ENCODE measurements around the gene SYDE1.

Gene SYDE1

GRCh38 chr19:15129856-15130585 lies 22.8 kb downstream of the SYDE1 start:
- peaks cover 13% of the 10 kb centered on the region for H3K4me1 Mint-ChIP-seq
- H3K4me3 Mint-ChIP-seq = no peak overlapping the region
- H3K27ac Mint-ChIP-seq = no peak overlapping the region
- H3K36me3 Mint-ChIP-seq = peaks cover 10% of the 10 kb centered on the region
- no peaks in the 10 kb centered on the region for H3K9me3 Mint-ChIP-seq
- no peak for ATAC-seq
- no peak for DNase-seq (ENCODE audit: low spot score in 2 of 2)

- H3K4me1 Mint-ChIP-seq = no peaks in the 10 kb centered on the region
- ATAC-seq (no peak), DNase-seq (ENCODE audit: low spot score in 2 of 2) (no peak)
- H3K4me3 Mint-ChIP-seq = no peak overlapping the region
- H3K27ac Mint-ChIP-seq = no peak overlapping the region
- no peaks in the 10 kb centered on the region for H3K36me3 Mint-ChIP-seq
- H3K9me3 Mint-ChIP-seq = no peaks in the 10 kb centered on the region
These were observed 29.2 kb downstream of the SYDE1 start for GRCh38 chr19:15136234-15136954.

- Mint-ChIP-seq H3K27ac (no peak overlapping the region), H3K36me3 (no peaks in the 10 kb centered on the region), H3K4me1 (no peaks in the 10 kb centered on the region), H3K4me3 (no peak overlapping the region), H3K9me3 (no peaks in the 10 kb centered on the region)
- ATAC-seq (no peak), DNase-seq (ENCODE audit: low spot score in 2 of 2) (no peak)
These were observed 30.6 kb downstream of the SYDE1 start for GRCh38 chr19:15137777-15138176.

GRCh38 chr19:15138427-15138826 lies 31.2 kb downstream of the SYDE1 start:
- H3K27ac Mint-ChIP-seq = no peak overlapping the region
- no peaks in the 10 kb centered on the region for H3K9me3 Mint-ChIP-seq
- H3K4me1 Mint-ChIP-seq = no peaks in the 10 kb centered on the region
- ATAC-seq (no peak), DNase-seq (ENCODE audit: low spot score in 2 of 2) (no peak)
- H3K4me3 Mint-ChIP-seq = no peak overlapping the region
- no peaks in the 10 kb centered on the region for H3K36me3 Mint-ChIP-seq

GRCh38 chr19:15141143-15141542 lies 33.9 kb downstream of the SYDE1 start:
- no peaks in the 10 kb centered on the region for H3K4me1 Mint-ChIP-seq
- no peak for ATAC-seq
- H3K9me3 Mint-ChIP-seq = no peaks in the 10 kb centered on the region
- no peak overlapping the region for H3K27ac Mint-ChIP-seq
- no peak overlapping the region for H3K4me3 Mint-ChIP-seq
- no peak for DNase-seq (ENCODE audit: low spot score in 2 of 2)
- H3K36me3 Mint-ChIP-seq = no peaks in the 10 kb centered on the region

GRCh38 chr19:15142313-15142712 lies 35.1 kb downstream of the SYDE1 start:
- DNase-seq (ENCODE audit: low spot score in 2 of 2) = no peak
- no peak for ATAC-seq
- Mint-ChIP-seq H3K9me3 (no peaks in the 10 kb centered on the region), H3K27ac (no peak overlapping the region), H3K4me3 (no peak overlapping the region), H3K4me1 (no peaks in the 10 kb centered on the region), H3K36me3 (no peaks in the 10 kb centered on the region)

GRCh38 chr19:15144046-15144646 lies 36.9 kb downstream of the SYDE1 start:
- Mint-ChIP-seq H3K27ac (no peak overlapping the region), H3K9me3 (no peaks in the 10 kb centered on the region), H3K4me1 (no peaks in the 10 kb centered on the region), H3K36me3 (no peaks in the 10 kb centered on the region), H3K4me3 (no peak overlapping the region)
- no peak for DNase-seq (ENCODE audit: low spot score in 2 of 2)
- no peak for ATAC-seq

- DNase-seq (ENCODE audit: low spot score in 2 of 2) (no peak), ATAC-seq (no peak)
- Mint-ChIP-seq H3K36me3 (no peaks in the 10 kb centered on the region), H3K9me3 (no peaks in the 10 kb centered on the region), H3K4me1 (peaks cover 6% of the 10 kb centered on the region), H3K27ac (no peak overlapping the region), H3K4me3 (no peak overlapping the region)
These were observed 39.9 kb downstream of the SYDE1 start for GRCh38 chr19:15147090-15147489.

GRCh38 chr19:15149737-15150136 lies 42.5 kb downstream of the SYDE1 start:
- ATAC-seq (no peak), DNase-seq (ENCODE audit: low spot score in 2 of 2) (no peak)
- Mint-ChIP-seq H3K4me3 (no peak overlapping the region), H3K36me3 (no peaks in the 10 kb centered on the region), H3K9me3 (no peaks in the 10 kb centered on the region), H3K27ac (no peak overlapping the region), H3K4me1 (peaks cover 6% of the 10 kb centered on the region)

GRCh38 chr19:15154002-15154612 lies 46.9 kb downstream of the SYDE1 start:
- DNase-seq (ENCODE audit: low spot score in 2 of 2) (peak in 1 of 2 donors; percentile 58), ATAC-seq (peak; percentile 49)
- peaks cover 6% of the 10 kb centered on the region for H3K4me1 Mint-ChIP-seq
- H3K27ac Mint-ChIP-seq = no peak overlapping the region
- no peak overlapping the region for H3K4me3 Mint-ChIP-seq
- no peaks in the 10 kb centered on the region for H3K36me3 Mint-ChIP-seq
- no peaks in the 10 kb centered on the region for H3K9me3 Mint-ChIP-seq

- ATAC-seq (no peak), DNase-seq (ENCODE audit: low spot score in 2 of 2) (no peak)
- Mint-ChIP-seq H3K4me1 (peaks cover 5% of the 10 kb centered on the region), H3K36me3 (no peaks in the 10 kb centered on the region), H3K9me3 (no peaks in the 10 kb centered on the region), H3K27ac (no peak overlapping the region), H3K4me3 (no peak overlapping the region)
These were observed 48.1 kb downstream of the SYDE1 start for GRCh38 chr19:15155296-15155695.

- no peak overlapping the region for H3K27ac Mint-ChIP-seq
- no peaks in the 10 kb centered on the region for H3K36me3 Mint-ChIP-seq
- no peaks in the 10 kb centered on the region for H3K4me1 Mint-ChIP-seq
These were observed 49.2 kb downstream of the SYDE1 start for GRCh38 chr19:15156391-15156790.

GRCh38 chr19:15159251-15159650 lies 52.0 kb downstream of the SYDE1 start:
- H3K36me3 Mint-ChIP-seq = no peaks in the 10 kb centered on the region
- no peak for ATAC-seq
- DNase-seq (ENCODE audit: low spot score in 2 of 2) = no peak
- H3K4me3 Mint-ChIP-seq = no peak overlapping the region
- H3K9me3 Mint-ChIP-seq = no peaks in the 10 kb centered on the region
- H3K27ac Mint-ChIP-seq = no peak overlapping the region
- H3K4me1 Mint-ChIP-seq = no peaks in the 10 kb centered on the region

More at GRCh38 chr19:15156391-15156790, 49.2 kb downstream of the SYDE1 start:
- no peaks in the 10 kb centered on the region for H3K9me3 Mint-ChIP-seq
- H3K4me3 Mint-ChIP-seq = no peak overlapping the region
- no peak for DNase-seq (ENCODE audit: low spot score in 2 of 2)
- no peak for ATAC-seq

GRCh38 chr19:15161028-15161984 lies 54.1 kb downstream of the SYDE1 start:
- no peak for DNase-seq (ENCODE audit: low spot score in 2 of 2)
- Mint-ChIP-seq H3K9me3 (no peaks in the 10 kb centered on the region), H3K4me1 (no peaks in the 10 kb centered on the region), H3K27ac (no peak overlapping the region), H3K4me3 (no peak overlapping the region), H3K36me3 (no peaks in the 10 kb centered on the region)
- peak; percentile 8 for ATAC-seq

Measured in stimulated activated effector memory CD8-positive, alpha-beta T cell treated with anti-CD3 and anti-CD28 coated beads, Interleukin-12 subunit alpha, Interleukin-12 subunit beta, amount 100 ng/mL, for 72 hours (primary cell).